Glutamatergic neuron (in vitro differentiated cells): ENCODE results near the gene USPL1. TPM values are rescaled to one million over a fixed set of nuclear protein-coding genes. Genes with fewer than 3 reads are reported as not detected.

ENCODE experiments used
- DNase-seq: peaks from one replicate; pipeline ENCODE4 v3.0.0; 2022
- H3K27ac Mint-ChIP-seq: one replicate; pipeline ENCODE4 v1.8.0; 2020; ENCODE audit warnings: mild to moderate bottlenecking, mixed read lengths, inconsistent platforms; ENCODE audit not compliant: unreplicated experiment
- H3K27me3 Mint-ChIP-seq: one replicate; pipeline ENCODE4 v1.8.0; 2020; ENCODE audit warnings: mild to moderate bottlenecking, moderate library complexity, mixed read lengths, inconsistent platforms; ENCODE audit not compliant: unreplicated experiment
- H3K36me3 Mint-ChIP-seq: one replicate; pipeline ENCODE4 v1.8.0; 2020; ENCODE audit warnings: mild to moderate bottlenecking, mixed read lengths, inconsistent platforms; ENCODE audit not compliant: unreplicated experiment
- H3K4me1 Mint-ChIP-seq: one replicate; pipeline ENCODE4 v1.8.0; 2020; ENCODE audit warnings: mild to moderate bottlenecking, low read depth, mixed read lengths, inconsistent platforms; ENCODE audit not compliant: unreplicated experiment
- H3K4me3 Mint-ChIP-seq: one replicate; pipeline ENCODE4 v1.8.0; 2020; ENCODE audit warnings: mild to moderate bottlenecking, mixed read lengths, inconsistent platforms; ENCODE audit not compliant: unreplicated experiment
- H3K9me3 Mint-ChIP-seq: one replicate; pipeline ENCODE4 v1.8.0; 2020; ENCODE audit warnings: mild to moderate bottlenecking, moderate library complexity, mixed read lengths, inconsistent platforms; ENCODE audit not compliant: unreplicated experiment
- CTCF ChIP-seq: fragments of 200-600 bp; sonication (generic); IDR thresholded peaks from one replicate; pipeline ENCODE4 v1.5.0; 2021; ENCODE audit not compliant: partially characterized antibody, unreplicated experiment
- total RNA-seq: library from RNA; stranded (reverse); fragmentation: NEBNext Ultra II Directional; extraction: Animal tissue kit (Norgen Biotek cat#: 25700); gene quantifications from one replicate; pipeline ENCODE4 v1.2.1, GENCODE V29; 2021; ENCODE audit not compliant: unreplicated experiment

USPL1 gene
- total RNA-seq, 1 donor from 2014 or later, result 101 TPM

- DNase-seq, result no peak
- Mint-ChIP-seq H3K4me3 (no peak overlapping the region), H3K27ac (no peak overlapping the region), H3K27me3 (peaks cover 4% of the 10 kb centered on the region), H3K4me1 (peaks cover 11% of the 10 kb centered on the region), H3K9me3 (peaks cover 2% of the 10 kb centered on the region), H3K36me3 (peaks cover 10% of the 10 kb centered on the region)
- TF ChIP-seq CTCF, result no peak
These were observed 35.1 kb downstream of the USPL1 start for GRCh38 chr13:30652746-30653386.

GRCh38 chr13:30654430-30654829 lies 36.7 kb downstream of the USPL1 start:
- no peak for DNase-seq
- peaks cover 15% of the 10 kb centered on the region for H3K36me3 Mint-ChIP-seq
- H3K4me3 Mint-ChIP-seq, result no peak overlapping the region
- H3K27ac Mint-ChIP-seq, result peak overlapping the region; percentile 45
- peaks cover 5% of the 10 kb centered on the region for H3K27me3 Mint-ChIP-seq
- H3K9me3 Mint-ChIP-seq, result peaks cover 2% of the 10 kb centered on the region
- TF ChIP-seq CTCF, result no peak
- peaks cover 11% of the 10 kb centered on the region for H3K4me1 Mint-ChIP-seq

- no peak for TF ChIP-seq CTCF
- peaks cover 14% of the 10 kb centered on the region for H3K4me1 Mint-ChIP-seq
- H3K27ac Mint-ChIP-seq, result no peak overlapping the region
These were observed 38.5 kb downstream of the USPL1 start for GRCh38 chr13:30656178-30656577.

GRCh38 chr13:30659980-30660379 lies 42.3 kb downstream of the USPL1 start:
- DNase-seq, result peak; percentile 53
- peaks cover 3% of the 10 kb centered on the region for H3K27me3 Mint-ChIP-seq
- no peak for TF ChIP-seq CTCF
- H3K4me3 Mint-ChIP-seq, result peak overlapping the region; percentile 42
- H3K9me3 Mint-ChIP-seq, result peaks cover 2% of the 10 kb centered on the region
- H3K4me1 Mint-ChIP-seq, result peaks cover 10% of the 10 kb centered on the region
- no peak overlapping the region for H3K27ac Mint-ChIP-seq
- H3K36me3 Mint-ChIP-seq, result peaks cover 8% of the 10 kb centered on the region

More at GRCh38 chr13:30656178-30656577, 38.5 kb downstream of the USPL1 start:
- peaks cover 2% of the 10 kb centered on the region for H3K9me3 Mint-ChIP-seq
- no peak for DNase-seq
- no peak overlapping the region for H3K4me3 Mint-ChIP-seq
- H3K27me3 Mint-ChIP-seq, result peaks cover 5% of the 10 kb centered on the region
- H3K36me3 Mint-ChIP-seq, result peaks cover 15% of the 10 kb centered on the region

GRCh38 chr13:30660796-30661195 lies 43.1 kb downstream of the USPL1 start:
- Mint-ChIP-seq H3K9me3 (peaks cover 2% of the 10 kb centered on the region), H3K27ac (no peak overlapping the region), H3K36me3 (peaks cover 8% of the 10 kb centered on the region), H3K4me3 (no peak overlapping the region), H3K27me3 (peaks cover 3% of the 10 kb centered on the region), H3K4me1 (peaks cover 10% of the 10 kb centered on the region)
- no peak for TF ChIP-seq CTCF
- DNase-seq, result no peak
